Activated T-cell treated with anti-CD3 and anti-CD28 coated beads, Interleukin-2, amount 50 U/mL, for 48 hours (primary cell): Measurements from ENCODE around the gene TMEM243.
A peak's percentile ranks its signal among the peaks of the same experiment; 100 is the strongest.

Source experiments
- DNase-seq, 2 experiments: peaks; one replicate each; pipeline ENCODE4 v3.0.0-alpha.2; 2020

TMEM243 gene

GRCh38 chr7:87154569-87154968 is 65.0 kb downstream of the TMEM243 start:
- DNase-seq, result no peak

- DNase-seq, result no peak
These were observed 65.4 kb downstream of the TMEM243 start for GRCh38 chr7:87154166-87154565.

- peak; percentile 58 to 61 for DNase-seq
These were observed 66.5 kb downstream of the TMEM243 start for GRCh38 chr7:87152897-87153641.

- DNase-seq, result peak; percentile 89 to 91
These were observed 67.2 kb downstream of the TMEM243 start, which contains the start of gene DMTF1 for GRCh38 chr7:87152112-87152896. Gene DMTF1, plus strand, starts transcription at chr7:87152453. Its CDS starts 12,489 bp downstream, at chr7:87164942.

- no peak for DNase-seq
These were observed 67.8 kb downstream of the TMEM243 start for GRCh38 chr7:87151729-87152111.

GRCh38 chr7:87151002-87151728 is 68.4 kb downstream of the TMEM243 start:
- DNase-seq, result no peak

- DNase-seq, result no peak
These were observed 71.1 kb downstream of the TMEM243 start for GRCh38 chr7:87148332-87148955.

- DNase-seq, result no peak
These were observed 72.0 kb downstream of the TMEM243 start for GRCh38 chr7:87147500-87147899.

- DNase-seq, result no peak
These were observed 72.7 kb downstream of the TMEM243 start for GRCh38 chr7:87146740-87147386.
